Stimulated activated CD4-positive, alpha-beta T cell treated with anti-CD3 and anti-CD28 coated beads, Interleukin-1b, Interleukin-23, amount 100 ng/mL, for 1 hour (primary cell): ENCODE data around the gene FOXK1.
"Not testable (repeated sequence)": the region's sequence is repeated elsewhere in the genome, so short reads cannot be mapped to it uniquely, and the experiment has no call there.

Source experiments
- DNase-seq, 2 donors: peaks; one replicate each; pipeline ENCODE4 v3.0.0-alpha.2; 2020; ENCODE audit warnings: low read depth in 2 of 2

FOXK1 gene

DNA sequence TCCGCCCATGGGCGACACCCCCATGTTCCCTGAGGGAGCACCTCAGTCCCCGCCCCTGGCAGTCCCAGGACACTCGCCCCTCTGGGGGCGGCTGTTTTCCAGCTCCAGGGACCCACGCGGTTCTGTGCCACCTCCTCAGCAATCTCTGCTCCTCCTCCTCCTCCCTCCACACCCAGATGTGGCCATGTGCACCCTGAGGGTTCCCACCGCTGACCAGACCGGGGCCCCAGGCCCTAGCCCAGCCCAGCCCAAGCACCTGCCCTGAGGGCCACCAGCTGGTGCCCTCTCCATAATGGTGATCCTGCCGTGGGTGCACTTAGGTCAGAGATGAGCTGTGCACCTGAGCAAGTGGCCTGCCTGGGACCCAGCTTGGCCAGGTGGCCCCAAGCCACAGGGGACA is 118.4 kb downstream of the FOXK1 start:
- no peak for DNase-seq

- no peak for DNase-seq
Measured at GRCh38 chr7:4800926-4801838, 119.1 kb downstream of the FOXK1 start.

- no peak for DNase-seq
Measured at GRCh38 chr7:4801839-4802231, 119.7 kb downstream of the FOXK1 start.

GRCh38 chr7:4802577-4802976 is 120.5 kb downstream of the FOXK1 start:
- DNase-seq: not testable (repeated sequence)

DNA sequence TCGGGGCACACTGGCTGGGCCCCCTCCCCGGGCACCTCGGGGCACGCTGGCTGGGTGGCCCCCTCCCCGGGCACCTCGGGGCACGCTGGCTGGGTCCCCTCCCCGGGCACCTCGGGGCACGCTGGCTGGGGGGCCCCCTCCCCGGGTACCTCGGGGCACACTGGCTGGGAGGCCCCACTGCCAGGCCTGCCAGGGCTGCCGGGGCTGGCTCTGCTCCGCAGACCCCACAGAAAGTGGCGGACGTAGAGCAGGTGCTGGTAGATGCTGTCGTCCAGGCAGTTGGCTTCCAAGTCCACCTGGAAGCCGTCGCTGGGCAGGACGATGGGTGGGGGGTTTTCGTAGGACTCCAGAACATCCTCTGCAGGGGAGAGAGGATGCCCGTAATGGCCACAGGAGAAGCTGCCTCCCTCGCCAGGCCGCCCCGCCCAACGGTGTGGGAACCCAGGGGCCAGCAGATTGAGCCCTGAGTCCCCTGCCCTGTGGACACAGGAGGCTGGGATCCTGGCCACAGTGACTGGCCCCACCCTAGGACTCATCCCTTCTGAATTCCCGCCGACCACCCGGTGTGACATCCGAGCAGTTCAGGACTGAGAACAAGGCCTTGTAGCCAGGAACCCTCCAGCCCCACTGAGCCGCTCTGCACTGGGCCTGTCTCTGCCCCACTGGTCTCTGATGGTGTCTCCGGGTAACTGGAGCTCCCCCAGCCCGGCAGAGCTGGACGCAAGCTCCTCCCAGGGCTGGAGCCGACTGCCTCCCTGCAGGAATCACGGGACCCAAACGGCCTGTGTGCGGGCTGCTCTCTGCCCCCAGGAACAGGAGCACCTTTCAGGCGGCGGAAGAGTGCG is 121.5 kb downstream of the FOXK1 start:
- no peak for DNase-seq

DNA sequence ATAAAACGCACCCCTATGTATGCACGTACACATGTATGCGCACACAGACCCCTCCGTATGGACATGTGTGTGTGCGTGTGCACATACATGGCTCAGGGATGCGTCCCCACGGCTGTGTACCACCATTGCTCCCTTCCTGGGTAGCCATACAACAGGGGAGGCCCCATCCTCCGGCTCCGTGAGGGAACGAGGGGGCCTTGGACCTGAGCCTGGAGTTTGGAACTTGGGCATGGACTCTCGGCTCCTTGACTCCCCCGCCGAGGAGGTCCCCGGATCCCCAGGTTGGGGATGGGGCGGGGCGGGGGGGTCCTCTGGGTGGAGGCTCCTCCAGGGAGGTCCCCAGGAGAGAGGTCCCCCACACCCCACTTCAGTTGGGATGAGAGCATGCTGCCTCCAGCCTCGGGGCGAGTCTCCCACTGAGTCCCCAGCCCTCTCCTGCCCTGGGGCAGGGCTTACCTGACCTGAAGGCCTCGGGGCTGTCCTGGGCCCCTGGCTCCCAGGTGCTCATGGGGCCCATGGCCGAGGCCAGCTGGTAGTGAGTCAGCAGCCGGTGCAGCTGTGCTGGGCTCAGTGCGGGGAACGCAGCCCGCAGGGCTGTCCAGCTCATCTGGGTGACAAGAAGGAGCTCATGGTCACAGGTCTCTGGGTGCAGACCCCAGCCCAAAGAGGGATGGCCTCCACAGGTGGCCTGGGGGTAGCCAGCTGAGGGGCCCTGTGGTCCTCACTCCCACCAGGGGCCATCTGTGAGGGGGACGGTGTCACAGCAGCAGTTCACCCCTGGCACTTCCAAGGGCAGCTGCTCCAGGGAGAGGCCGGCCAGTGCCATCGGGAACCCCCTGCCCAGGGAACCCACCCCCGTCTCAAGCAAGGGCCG is 123.3 kb downstream of the FOXK1 start:
- no peak for DNase-seq

GRCh38 chr7:4805984-4806300 is 123.8 kb downstream of the FOXK1 start:
- DNase-seq: no peak

DNA sequence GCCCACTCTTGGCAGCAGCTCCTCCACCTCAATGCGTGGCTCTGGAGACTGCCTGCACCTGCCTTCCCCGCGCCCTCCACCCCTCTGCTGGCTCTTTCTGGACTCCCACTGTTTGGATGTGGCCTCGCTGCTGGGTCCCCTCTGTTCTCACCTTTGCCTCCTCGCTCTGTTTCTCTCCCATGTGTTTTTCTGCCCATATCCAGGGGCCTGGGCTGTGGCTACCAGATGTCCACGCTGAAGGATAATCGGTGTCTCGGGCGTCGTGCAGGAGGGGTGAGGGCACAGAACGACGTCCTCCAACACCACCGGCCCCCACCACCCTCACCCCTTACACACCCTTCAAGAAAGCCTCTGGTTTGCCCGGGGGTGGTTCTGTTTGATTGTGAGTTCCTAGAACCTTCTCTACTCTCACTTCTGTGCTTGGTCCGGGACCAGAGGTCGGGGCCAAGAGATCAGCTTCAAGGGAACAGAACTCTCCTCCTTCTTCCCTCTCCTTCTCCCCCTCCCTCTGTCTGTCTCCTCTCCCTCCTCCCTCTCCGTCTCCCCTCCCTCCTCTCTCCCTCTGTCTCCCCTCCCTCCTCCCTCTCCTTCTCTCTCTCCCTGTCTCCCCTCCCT is 125.0 kb downstream of the FOXK1 start:
- no peak for DNase-seq

- DNase-seq: no peak
Measured at GRCh38 chr7:4807598-4808016, 125.5 kb downstream of the FOXK1 start.

- no peak for DNase-seq
Measured at GRCh38 chr7:4808026-4808425, 125.9 kb downstream of the FOXK1 start.

GRCh38 chr7:4808565-4808964 is 126.5 kb downstream of the FOXK1 start:
- no peak for DNase-seq

DNA sequence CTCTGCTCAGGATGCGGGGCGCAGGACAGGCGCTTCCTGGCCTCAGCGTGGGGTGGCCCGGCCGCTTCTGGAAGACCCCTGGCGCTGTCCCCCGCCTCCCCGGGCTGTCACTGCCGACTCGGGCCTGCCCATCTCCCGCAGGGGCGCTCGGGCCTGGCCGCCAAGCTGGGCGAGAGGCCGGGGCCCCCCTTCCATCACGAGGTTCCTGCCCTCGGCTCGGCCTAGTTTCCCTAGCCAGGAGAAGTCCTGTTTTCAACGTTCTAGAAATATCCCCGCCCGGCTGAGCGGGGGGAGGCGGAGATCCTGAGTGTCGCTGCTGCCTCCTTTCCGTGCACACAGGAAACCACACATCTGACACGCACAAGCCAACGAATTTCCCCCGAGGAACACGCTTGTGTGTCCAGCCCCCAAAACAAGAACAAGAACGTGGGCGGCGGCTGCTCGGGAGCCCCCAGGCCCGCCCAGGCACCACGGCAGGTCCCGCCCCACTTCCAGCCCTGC is 127.0 kb downstream of the FOXK1 start:
- no peak for DNase-seq

- no peak for DNase-seq
Measured at GRCh38 chr7:4809666-4810065, 127.6 kb downstream of the FOXK1 start.

GRCh38 chr7:4814433-4814832 is 132.3 kb downstream of the FOXK1 start:
- no peak for DNase-seq

DNA sequence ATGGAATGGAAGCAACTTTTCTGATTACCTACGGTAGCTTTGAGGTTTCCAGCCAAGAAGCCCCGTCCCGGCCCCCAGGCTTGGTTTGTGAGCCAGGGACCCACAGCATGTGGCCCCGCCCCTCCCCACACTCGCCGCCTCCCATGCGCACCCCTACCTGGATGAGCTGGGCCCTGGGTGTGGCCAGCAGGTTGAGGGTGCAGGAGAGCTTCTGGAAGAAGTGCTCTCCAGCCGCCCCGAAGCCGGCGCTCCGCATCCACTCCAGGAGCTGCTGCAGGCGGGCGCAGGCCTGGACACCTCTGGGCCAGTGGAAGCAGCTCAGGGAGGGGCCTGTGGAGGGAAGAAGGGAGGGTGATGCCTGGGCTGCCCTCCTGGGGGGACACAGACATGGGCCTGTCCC is 133.0 kb downstream of the FOXK1 start:
- no peak for DNase-seq

DNA sequence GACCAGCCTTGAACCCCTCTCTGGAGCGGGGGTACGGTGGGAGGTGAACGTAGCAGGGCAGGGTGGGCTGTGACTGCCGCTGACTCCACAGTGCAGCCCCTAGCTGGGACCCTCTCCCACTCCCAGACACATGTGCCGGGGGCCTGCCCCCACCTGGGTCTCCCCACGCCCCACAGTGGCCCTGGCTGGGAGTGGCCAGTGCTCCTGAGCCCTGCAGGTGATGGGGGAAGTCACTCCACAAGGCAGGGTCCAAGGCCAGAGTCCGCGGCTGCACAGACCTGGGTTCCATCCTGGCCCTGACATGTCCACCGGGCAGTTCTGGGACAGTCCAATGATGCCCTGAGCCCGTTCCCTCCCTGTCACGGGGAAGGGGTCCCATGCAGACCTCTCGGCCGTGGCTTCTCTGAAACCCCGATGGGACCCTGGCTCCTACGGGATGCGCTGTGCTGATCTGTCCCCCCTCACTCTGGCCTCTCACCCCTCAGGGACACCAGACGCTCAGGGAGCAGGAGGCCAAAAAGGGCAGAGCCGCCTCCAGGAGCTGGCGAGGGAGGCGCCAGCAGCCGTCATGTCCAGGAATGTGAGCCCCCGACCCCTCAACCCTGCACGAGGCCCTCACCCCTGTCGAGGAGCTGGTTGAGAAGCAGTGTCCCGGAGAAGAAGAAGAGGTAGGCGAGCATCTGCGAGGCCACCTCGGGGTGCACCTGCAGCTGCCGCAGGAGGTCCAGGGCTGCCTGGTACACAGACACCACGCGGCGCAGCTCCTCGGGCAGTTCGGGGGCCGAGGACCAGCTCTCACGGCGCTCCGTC is 133.7 kb downstream of the FOXK1 start:
- DNase-seq: no peak

- DNase-seq: no peak
Measured at GRCh38 chr7:4816419-4817080, 134.5 kb downstream of the FOXK1 start.

DNA sequence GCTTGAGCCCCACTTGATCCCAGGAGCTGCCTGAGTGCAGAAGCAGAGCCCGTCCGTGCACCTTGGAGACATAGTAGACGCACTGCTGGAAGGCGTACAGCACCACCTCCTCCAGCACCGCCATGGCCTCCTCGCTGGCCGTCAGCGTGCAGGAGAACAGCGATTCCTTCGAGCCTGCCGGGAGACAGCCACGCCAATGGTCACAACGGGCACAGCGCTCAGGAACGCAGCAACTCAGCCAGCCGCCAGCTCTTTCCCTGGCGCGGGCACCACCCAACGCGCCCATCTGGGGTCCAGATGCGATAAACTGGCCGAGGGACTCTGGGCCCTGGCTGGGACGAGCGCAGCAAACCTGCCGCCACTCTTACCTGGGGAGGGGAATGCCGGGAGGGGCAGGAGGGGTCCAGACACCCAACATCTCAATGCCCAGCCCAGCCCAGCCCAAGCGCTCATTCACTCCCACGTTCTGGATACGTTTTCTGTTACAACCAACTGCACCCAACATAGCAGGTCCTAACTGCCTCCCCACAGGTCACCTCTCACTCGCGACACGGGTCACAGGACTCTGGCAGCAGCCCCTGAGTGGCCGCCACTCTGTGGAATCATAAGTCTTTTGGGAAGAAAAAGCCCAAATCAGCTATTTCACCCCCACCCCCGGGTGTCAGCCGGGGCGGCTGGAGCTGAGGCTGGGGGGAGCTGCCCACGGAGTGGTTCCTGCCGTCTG is 135.2 kb downstream of the FOXK1 start:
- DNase-seq: no peak
